Measurements from ENCODE around the gene LNPEP.

The LNPEP gene

DNA sequence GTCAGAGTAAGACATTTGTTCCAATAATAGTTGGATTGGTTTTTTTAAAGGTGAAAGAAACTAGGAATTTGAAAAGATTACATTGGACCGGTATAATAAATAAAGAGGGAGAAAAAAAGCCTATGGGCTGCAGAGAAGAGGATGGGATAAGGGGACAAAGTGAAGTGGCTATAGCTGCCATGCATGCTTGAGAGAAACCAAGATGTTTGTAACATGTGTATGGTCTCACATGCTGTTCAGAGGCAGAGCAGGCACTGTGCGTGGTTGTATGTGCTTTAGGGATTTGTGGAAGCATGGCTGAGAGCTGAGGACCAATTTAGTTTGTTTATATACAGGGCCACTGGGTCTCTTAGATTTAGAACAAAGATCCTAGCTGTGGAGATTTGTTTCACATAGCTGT, 32.7 kb downstream of the LNPEP start:
- no peaks in the 10 kb centered on the region for H3K9me2 ChIP-seq (replicated peaks; ENCODE audit: control insufficient read depth, low read length)
- no peak overlapping the region for H3K27ac ChIP-seq (ENCODE audit: low read depth, low read length)
- peaks cover 98% of the 10 kb centered on the region for H3K79me2 ChIP-seq (ENCODE audit: control insufficient read depth, low read length)
- peaks cover 21% of the 10 kb centered on the region for H3K36me3 ChIP-seq (ENCODE audit: control insufficient read depth, low read length)
- H3K4me2 ChIP-seq (ENCODE audit: low read length) = peak overlapping the region; percentile 7; the same call in 1 of the 2 replicates
- no peaks in the 10 kb centered on the region for H3K27me3 ChIP-seq (ENCODE audit: control insufficient read depth, low read length)
- no peak for TF ChIP-seq EZH2phosphoT487 (IDR thresholded peaks at IDR 0.05; ENCODE audit: borderline replicate concordance, low read length)
- TF ChIP-seq, protein P1, sequence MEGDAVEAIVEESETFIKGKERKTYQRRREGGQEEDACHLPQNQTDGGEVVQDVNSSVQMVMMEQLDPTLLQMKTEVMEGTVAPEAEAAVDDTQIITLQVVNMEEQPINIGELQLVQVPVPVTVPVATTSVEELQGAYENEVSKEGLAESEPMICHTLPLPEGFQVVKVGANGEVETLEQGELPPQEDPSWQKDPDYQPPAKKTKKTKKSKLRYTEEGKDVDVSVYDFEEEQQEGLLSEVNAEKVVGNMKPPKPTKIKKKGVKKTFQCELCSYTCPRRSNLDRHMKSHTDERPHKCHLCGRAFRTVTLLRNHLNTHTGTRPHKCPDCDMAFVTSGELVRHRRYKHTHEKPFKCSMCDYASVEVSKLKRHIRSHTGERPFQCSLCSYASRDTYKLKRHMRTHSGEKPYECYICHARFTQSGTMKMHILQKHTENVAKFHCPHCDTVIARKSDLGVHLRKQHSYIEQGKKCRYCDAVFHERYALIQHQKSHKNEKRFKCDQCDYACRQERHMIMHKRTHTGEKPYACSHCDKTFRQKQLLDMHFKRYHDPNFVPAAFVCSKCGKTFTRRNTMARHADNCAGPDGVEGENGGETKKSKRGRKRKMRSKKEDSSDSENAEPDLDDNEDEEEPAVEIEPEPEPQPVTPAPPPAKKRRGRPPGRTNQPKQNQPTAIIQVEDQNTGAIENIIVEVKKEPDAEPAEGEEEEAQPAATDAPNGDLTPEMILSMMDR (IDR thresholded peaks at IDR 0.05; ENCODE audit: low read depth, low read length, poor library complexity, severe bottlenecking) = no peak
- H4K20me1 ChIP-seq (ENCODE audit: control insufficient read depth, insufficient read depth, low read depth, low read length) = 0 out of 2 replicates have a peak, but pooled peaks cover 9% of the 10 kb centered on the region
- no peaks in the 10 kb centered on the region for H3K9me3 ChIP-seq (ENCODE audit: control insufficient read depth, insufficient read depth, low read length)
- no peak overlapping the region for H3K4me3 ChIP-seq (ENCODE audit: low read length)
- H3K4me1 ChIP-seq (ENCODE audit: control insufficient read depth, low read length) = peaks cover 54% of the 10 kb centered on the region
- no peaks in the 10 kb centered on the region for H3F3A ChIP-seq (ENCODE audit: control insufficient read depth, insufficient read depth)

DNA sequence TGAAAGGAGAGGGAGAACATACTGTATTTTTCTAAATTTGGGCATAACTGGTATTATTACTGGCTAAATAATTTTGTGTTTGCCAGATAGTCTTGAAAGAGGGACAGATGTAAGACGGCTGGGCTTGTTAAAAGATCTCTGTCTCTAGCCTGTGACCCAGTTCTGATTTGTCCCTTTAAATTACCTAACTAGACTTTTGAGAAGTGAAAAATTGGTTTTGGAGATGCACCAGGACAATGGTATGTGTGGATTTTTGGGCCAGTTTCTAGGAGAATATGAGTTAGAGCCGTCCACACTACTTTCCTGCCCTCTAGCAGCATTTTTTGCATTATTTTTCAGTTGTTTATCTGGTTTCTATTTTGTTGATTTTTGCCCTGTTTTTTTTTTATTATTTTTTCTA, 33.5 kb downstream of the LNPEP start:
- Histone ChIP-seq H4K20me1 (ENCODE audit: control insufficient read depth, insufficient read depth, low read depth, low read length) (0 out of 2 replicates have a peak, but pooled peaks cover 9% of the 10 kb centered on the region), H3K36me3 (ENCODE audit: control insufficient read depth, low read length) (peaks cover 18% of the 10 kb centered on the region), H3K9me2 (replicated peaks; ENCODE audit: control insufficient read depth, low read length) (no peaks in the 10 kb centered on the region), H3K4me1 (ENCODE audit: control insufficient read depth, low read length) (peaks cover 59% of the 10 kb centered on the region), H3K9me3 (ENCODE audit: control insufficient read depth, insufficient read depth, low read length) (no peaks in the 10 kb centered on the region), H3K4me3 (ENCODE audit: low read length) (no peak overlapping the region), H3K27me3 (ENCODE audit: control insufficient read depth, low read length) (no peaks in the 10 kb centered on the region), H3K27ac (ENCODE audit: low read depth, low read length) (no peak overlapping the region), H3F3A (ENCODE audit: control insufficient read depth, insufficient read depth) (no peaks in the 10 kb centered on the region), H3K4me2 (ENCODE audit: low read length) (no peak overlapping the region), H3K79me2 (ENCODE audit: control insufficient read depth, low read length) (peaks cover 99% of the 10 kb centered on the region)
- TF ChIP-seq, protein P1 (IDR thresholded peaks at IDR 0.05; ENCODE audit: low read depth, low read length, poor library complexity, severe bottlenecking) = no peak
- no peak for TF ChIP-seq EZH2phosphoT487 (IDR thresholded peaks at IDR 0.05; ENCODE audit: borderline replicate concordance, low read length)

DNA sequence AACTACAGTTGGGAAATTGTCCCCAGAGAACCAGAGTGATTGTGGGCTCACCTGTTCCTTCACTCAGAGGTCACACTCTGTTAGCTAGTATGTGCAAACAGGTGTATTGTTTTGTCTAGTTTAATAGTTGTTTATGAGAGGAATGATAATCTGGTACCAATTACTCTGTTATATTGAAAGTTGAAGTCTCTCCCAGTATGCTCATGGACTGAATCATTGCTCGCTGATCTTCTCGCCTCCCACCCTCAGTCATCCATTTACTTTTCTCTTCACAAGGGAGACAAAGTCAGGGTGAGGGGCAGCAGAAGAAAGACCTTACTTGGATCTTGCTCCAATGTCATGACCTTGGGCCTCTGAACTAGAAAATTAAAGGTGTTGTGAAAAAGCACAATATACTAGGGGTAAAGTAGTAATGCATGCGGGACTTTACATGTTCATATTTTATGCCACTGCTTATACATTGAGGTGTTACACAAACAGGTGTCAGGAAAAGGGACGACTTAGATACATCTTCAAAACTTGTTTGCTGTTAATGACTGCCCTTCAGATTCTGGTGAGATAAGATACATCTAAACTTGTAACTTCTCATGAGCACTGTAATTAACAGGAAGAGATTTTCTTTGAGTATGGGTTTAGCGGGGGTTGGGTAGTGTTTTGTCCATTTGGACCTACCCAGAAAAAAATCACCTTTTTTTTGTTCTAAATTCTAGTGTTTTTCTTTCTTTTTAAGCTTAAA, 36.9 kb downstream of the LNPEP start:
- H3K4me1 ChIP-seq (ENCODE audit: control insufficient read depth, low read length) = peaks cover 58% of the 10 kb centered on the region
- no peaks in the 10 kb centered on the region for H3K27me3 ChIP-seq (ENCODE audit: control insufficient read depth, low read length)
- H3K79me2 ChIP-seq (ENCODE audit: control insufficient read depth, low read length) = peaks cover 97% of the 10 kb centered on the region

More for the DNA sequence above, 36.9 kb downstream of the LNPEP start:
- Histone ChIP-seq H4K20me1 (ENCODE audit: control insufficient read depth, insufficient read depth, low read depth, low read length) (peaks cover 9% of the 10 kb centered on the region; the same call in 1 of the 2 replicates), H3K36me3 (ENCODE audit: control insufficient read depth, low read length) (peaks cover 8% of the 10 kb centered on the region; the same call in 1 of the 2 replicates), H3F3A (ENCODE audit: control insufficient read depth, insufficient read depth) (no peaks in the 10 kb centered on the region), H3K9me3 (ENCODE audit: control insufficient read depth, insufficient read depth, low read length) (no peaks in the 10 kb centered on the region), H3K9me2 (replicated peaks; ENCODE audit: control insufficient read depth, low read length) (no peaks in the 10 kb centered on the region), H3K27ac (ENCODE audit: low read depth, low read length) (no peak overlapping the region), H3K4me2 (ENCODE audit: low read length) (peak overlapping the region; percentile 42), H3K4me3 (ENCODE audit: low read length) (peak overlapping the region; percentile 12; the same call in 1 of the 2 replicates)
- TF ChIP-seq, protein P1 (IDR thresholded peaks at IDR 0.05; ENCODE audit: low read depth, low read length, poor library complexity, severe bottlenecking) = no peak
- no peak for TF ChIP-seq EZH2phosphoT487 (IDR thresholded peaks at IDR 0.05; ENCODE audit: borderline replicate concordance, low read length)
